Fibroblast of upper back skin (primary cell): ENCODE results near the gene PLA2G7.
"Not testable (repeated sequence)": the region's sequence is repeated elsewhere in the genome, so short reads cannot be mapped to it uniquely, and the experiment has no call there.

Experiments used
- DNase-seq: peaks from one replicate; pipeline ENCODE4 v3.0.0-alpha.2; 2013

The PLA2G7 gene

DNA sequence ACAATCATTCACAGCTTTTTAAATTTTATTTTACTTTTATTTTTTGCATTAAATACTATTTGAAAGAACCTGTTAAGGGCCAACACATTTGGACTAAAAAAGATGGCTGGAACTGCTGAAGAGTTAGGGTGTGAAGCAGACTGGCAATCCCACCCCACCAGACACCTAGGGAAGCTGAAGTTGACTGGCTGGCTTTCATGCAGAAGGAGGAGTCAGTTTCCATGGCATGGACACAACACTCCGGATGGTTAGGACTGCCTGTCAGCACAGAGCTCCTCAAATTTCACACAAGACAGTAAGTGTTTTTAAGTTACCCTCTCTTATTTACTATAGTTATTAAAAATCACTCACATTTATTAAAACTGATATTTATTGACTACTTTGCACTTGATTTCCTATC lies 11.5 kb upstream of the PLA2G7 start, which contains the start of gene ANKRD66:
Gene ANKRD66 (plus strand): TSS at position 238 of the 400 bp plus-strand sequence. CDS start 5,016 bp downstream, outside the sequence.
- DNase-seq = no peak

DNA sequence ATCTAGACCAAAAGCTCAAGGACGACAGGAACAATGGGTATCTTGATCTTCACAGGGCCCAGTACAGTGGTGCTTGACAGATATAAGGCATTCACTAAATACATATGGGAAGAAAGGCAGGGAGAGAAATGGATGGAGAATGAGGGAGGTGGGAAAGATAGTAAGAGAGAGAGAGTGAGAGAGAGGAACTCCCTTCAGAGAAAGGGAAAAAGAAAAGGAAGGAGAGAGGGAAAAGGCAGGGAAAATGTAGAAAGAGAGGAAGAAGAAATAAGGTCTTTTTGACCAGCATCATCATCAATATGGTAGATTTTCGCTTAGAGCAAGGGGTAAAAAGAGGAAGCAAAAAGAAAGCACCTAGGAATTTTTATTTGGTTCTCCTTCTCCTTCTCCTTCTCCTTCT lies 10.8 kb upstream of the PLA2G7 start:
- no peak for DNase-seq

DNA sequence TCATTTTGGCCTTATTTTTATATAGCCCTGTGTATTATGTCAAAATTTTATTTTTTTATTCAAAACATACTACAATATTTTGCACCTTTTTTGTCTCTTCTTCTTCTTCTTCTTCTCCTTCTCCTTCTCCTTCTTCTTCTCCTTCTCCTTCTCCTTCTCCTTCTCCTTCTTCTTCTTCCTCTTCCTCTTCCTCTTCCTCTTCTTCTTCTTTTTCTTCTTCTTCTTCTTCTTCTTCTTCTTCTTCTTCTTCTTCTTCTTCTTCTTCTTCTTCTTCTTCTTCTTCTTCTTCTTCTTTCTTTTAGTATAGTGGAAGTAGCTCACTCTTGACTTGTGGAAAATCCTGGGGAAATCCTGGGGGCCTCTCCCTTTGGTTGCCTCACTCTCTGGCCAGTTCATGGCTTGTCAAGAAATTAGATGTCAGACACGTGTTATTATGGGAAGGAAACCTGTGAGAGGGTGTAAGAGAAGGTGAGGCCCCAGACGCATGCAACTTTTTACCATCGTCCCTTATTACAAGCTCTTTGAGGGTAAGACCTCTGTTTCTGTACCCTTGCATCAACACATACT lies 9.1 kb upstream of the PLA2G7 start:
- DNase-seq = not testable (repeated sequence)

GRCh38 chr6:46743425-46744158 lies 8.4 kb upstream of the PLA2G7 start:
- no peak for DNase-seq

GRCh38 chr6:46741910-46742309 lies 6.7 kb upstream of the PLA2G7 start:
- no peak for DNase-seq

DNA sequence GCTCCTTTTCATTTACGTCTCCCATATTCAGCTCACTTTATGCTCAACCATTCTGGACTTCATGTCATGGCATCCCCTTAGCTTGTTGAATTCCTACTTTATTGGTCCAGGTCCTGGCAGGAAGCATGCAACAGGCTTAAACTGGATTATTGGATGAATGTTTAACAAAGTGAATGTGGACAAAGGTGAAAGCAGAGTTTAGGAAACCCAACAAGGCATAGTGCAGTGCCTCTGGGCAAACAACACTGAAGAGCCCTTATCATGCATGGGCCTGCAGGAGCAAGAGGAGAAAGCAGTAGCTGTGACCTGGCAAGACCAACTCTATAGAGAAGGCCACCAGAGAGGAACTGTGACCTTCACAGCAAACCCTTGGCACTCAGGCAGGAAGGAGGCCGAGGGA lies 6.3 kb upstream of the PLA2G7 start:
- DNase-seq = no peak

DNA sequence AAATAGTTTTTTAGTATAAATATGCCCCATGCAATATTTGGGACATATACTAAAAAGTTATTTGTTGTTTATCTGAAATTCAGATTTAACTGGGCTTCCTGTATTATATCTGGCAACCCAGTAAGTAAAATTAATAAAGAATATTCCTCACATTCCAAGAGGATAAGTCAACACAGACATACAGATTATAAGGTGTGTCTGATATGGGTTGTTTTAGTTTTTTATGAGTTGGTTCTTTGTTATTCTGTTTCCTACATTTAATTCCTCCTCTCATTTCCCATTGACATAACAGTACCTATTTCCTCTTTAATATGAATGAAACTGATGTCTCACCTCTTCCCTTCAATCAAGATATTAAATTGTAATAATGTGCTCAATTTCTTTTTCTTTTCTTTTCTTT lies 1.7 kb upstream of the PLA2G7 start:
- DNase-seq = no peak

DNA sequence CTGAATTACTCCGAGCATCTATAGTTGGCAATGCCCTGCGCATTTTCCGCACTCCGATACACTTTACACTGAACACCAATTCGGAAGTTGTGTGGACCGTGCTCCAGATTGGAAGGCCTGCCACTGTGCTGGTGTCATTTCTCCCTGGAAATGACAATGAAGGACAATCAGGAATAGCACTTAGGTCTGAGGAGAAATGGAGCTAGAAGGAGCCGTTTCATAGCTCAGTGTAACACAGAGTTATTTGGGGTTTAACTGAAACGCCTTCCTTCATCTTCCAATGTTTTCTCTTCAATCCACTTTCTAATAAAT lies 501 bp upstream of the PLA2G7 start:
- DNase-seq = no peak

DNA sequence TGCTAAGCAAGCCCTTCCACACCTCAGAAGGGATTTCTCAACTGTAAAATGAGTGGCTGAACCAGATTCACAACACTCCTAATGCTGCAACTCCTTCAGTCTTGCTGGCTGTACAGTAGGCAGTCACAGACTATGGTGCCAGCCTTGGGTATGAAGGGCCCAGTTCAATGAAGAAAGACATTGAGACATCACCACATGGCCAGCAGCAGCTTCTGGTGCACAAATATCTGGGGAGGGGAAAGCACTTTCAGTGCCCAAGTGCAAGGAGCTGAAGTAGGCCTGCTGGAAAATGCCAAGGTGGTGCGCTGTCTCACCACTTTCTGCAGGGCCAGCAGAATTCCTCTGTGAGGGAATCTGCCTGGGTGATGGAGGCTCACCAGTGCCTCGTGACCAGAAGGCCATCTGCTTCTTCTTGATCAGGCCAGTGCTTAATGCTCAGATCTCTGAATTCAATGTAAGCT lies 1.8 kb downstream of the PLA2G7 start:
- DNase-seq = no peak

- no peak for DNase-seq
These were observed 4.2 kb downstream of the PLA2G7 start for GRCh38 chr6:46730921-46731461.

DNA sequence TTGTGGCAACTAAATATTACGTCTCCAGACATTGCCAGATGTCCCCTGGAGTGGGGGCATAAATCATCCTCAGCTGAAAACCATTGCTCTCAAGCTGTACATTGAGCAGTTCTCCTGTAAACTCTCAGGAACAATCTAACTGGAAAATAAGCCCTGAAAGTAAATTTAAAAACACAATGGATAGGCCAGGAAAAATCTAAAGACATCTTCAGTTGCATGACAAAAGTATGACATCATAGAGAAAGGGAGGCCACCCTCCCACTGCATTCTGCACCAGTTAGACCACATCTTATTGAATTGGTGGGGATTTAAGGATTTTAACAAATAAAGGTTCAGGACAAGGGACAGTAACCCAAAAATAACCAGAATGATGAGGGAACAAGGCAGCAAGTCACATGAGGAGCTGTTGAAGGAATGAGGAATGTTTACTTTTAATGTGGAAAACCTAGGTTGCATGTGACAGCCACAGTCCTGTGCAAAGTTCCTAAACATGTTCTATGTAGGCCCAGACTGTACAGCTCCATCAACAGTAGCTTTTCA lies 5.3 kb downstream of the PLA2G7 start:
- no peak for DNase-seq

- no peak for DNase-seq
These were observed 14.8 kb downstream of the PLA2G7 start for GRCh38 chr6:46720401-46720800.

DNA sequence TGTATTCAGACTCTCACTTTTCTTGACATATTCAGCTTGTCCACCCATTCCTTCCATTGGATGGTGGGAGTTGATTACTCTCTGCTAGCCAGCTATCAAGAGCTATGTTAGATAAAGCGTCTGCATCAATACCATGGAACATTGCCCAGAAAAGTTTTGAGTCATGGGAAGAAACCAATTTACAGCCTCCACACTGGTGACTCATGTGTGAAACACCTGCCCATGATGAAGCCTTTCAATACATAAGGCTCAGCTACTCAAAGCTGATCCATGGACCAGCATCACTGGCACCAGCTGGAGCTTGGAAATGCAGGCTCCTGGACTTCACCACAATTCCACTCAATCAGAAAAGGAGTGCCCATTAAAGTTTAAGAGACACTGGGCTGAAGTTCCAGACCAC lies 16.1 kb downstream of the PLA2G7 start:
- peak; percentile 38 for DNase-seq

- DNase-seq = no peak
These were observed 20.0 kb downstream of the PLA2G7 start for GRCh38 chr6:46715141-46715540.

- no peak for DNase-seq
These were observed 23.7 kb downstream of the PLA2G7 start for GRCh38 chr6:46711491-46711890.

GRCh38 chr6:46706464-46706863 lies 28.7 kb downstream of the PLA2G7 start:
- no peak for DNase-seq

DNA sequence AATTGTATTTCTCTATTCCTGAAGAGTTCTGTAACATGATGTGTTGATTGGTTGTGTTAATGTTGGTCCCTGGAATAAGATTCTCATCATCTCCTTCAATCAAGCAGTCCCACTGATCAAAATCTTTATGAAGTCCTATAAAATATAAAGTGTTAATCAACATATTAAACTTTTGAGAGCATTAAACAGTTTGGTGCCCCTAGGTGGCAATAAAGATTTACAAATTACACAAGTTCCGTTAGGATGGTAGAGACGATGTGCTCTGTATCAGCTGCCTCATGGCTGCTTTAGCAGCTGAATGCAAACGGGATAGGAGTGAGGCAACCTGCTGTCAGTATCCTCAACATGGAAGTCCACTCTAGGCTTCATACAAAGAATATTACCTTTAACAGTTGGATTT lies 30.6 kb downstream of the PLA2G7 start:
- DNase-seq = peak; percentile 1

DNA sequence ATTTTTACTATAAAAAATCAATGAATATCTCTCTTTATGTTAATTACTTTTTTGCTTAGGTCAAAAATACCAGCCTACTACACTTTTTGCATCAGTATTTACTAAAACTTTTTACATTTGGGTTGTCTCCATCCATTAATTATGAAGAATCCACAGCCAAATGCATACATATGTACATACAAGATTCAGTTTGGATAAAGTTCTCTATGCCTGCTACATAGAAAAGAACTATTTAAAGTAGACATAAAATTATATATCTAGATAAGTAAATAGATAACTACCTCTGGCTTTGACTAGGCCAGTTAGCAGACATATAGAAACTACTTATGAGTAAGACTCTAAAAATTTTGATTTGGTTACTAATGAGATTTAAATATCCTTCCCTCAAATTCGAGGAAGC lies 35.2 kb downstream of the PLA2G7 start:
- DNase-seq = no peak

GRCh38 chr6:46690911-46691451 lies 44.2 kb downstream of the PLA2G7 start:
- no peak for DNase-seq

GRCh38 chr6:46690141-46690755 lies 44.9 kb downstream of the PLA2G7 start:
- DNase-seq = no peak

- no peak for DNase-seq
These were observed 45.5 kb downstream of the PLA2G7 start for GRCh38 chr6:46689657-46690056.

DNA sequence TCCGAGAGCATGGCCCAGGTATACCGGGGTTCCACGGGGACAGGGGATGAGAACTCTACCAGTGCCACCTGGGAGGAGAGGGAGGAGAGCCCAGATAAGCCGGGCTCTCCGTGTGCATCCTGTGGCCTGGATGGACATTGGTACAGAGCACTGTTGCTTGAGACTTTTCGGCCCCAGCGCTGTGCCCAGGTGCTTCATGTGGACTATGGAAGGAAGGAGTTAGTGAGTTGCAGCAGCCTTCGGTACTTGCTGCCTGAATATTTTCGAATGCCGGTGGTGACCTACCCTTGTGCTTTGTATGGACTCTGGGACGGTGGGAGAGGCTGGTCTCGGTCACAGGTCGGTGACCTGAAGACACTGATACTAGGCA lies 46.2 kb downstream of the PLA2G7 start:
- no peak for DNase-seq

DNA sequence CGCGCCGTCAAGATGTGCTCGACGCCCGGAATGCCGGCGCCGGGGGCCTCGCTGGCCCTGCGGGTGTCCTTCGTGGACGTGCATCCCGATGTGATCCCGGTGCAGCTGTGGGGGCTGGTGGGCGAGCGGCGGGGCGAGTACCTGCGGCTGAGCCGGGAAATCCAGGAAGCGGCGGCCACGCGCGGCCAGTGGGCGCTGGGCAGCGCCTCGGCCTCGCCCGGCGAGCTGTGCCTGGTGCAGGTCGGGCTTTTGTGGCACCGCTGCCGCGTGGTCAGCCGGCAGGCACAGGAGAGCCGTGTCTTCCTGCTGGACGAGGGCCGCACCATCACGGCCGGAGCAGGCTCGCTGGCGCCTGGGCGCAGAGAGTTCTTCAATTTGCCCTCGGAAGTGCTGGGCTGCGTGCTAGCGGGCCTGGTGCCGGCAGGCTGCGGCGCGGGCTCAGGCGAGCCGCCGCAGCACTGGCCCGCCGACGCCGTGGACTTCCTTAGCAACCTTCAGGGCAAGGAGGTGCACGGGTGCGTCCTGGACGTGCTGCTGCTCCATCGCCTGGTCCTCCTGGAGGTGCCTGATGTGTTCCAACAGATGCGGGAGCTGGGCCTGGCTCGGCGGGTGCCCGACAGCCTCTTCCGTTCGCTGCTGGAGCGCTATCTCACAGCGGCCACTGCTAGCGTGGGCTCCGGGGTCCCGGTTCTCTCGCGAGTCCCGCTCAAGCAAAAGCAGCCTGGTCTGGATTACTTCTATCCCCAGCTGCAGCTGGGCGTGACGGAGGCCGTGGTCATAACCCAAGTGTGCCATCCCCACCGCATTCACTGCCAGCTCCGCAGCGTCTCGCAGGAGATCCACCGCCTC lies 46.8 kb downstream of the PLA2G7 start:
- no peak for DNase-seq
